SH-SY5Y (cell line): ENCODE data around the gene MYH6.

Source experiments
- GATA2 ChIP-seq: IDR thresholded peaks from 2 replicates; pipeline ENCODE4 v1.6.1; 2011; ENCODE audit warnings: mild to moderate bottlenecking, low read depth, low read length
- GATA3 ChIP-seq: IDR thresholded peaks from 2 replicates; pipeline ENCODE4 v1.6.1; 2011; ENCODE audit warnings: low read depth, mild to moderate bottlenecking, low read length, moderate library complexity

DNA sequence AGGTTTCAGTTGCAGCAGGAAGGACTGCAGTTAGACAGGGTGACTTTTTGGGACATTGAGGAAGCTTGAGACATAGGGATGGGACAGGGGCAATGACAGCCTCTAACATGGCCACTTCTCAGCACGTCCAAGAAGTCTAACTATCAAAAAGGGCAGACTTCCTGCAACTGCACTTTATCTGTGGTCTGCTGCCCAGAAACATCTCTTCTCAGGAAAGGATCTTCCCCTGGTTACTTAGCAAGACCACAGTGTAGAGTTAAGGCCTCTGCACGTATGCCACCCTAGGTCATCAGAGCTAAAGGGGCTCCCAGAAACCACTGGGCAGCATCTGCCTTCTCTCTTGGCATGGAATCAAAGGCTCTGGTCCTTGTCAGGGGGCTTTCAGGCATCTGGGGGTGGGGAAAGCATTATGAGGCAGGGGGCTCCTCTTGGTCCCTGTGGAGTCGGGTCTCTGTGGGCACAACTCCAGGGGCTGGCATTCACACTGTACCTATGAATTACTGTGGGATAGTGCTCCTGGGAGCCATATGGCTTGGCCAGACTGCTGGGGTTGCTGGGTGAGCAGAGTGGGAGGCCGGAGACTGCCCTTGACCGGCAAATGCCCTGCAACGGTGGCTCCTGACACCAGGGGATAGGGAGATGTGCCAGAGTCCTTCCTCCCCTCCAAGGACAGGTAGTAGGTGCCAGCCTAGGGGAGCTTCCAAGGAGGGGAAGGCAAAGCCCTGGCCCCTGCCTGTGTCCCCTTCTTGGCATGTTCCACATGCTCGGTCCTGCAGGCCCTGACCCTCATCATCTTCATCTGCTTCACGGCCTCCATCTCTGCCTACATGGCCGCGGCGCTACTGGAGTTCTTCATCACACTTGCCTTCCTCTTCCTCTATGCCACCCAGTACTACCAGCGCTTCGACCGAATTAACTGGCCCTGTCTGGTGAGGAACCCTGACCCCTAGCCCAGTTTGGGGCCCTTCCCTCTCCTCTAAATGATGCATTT lies 30.2 kb downstream of the MYH6 start:
- TF ChIP-seq GATA3: no peak
- TF ChIP-seq GATA2: no peak
